ENCODE measurements around the gene RLBP1.

Gene RLBP1

GRCh38 chr15:89217686-89218376 is 3.5 kb downstream of the RLBP1 start:
- H3K4me1 Mint-ChIP-seq, result peaks cover 8% of the 10 kb centered on the region
- H3K27me3 Mint-ChIP-seq, result peaks cover 5% of the 10 kb centered on the region
- H3K4me3 Mint-ChIP-seq, result no peak overlapping the region
- no peak overlapping the region for H3K27ac Mint-ChIP-seq
- no peaks in the 10 kb centered on the region for H3K9me3 Mint-ChIP-seq
- DNase-seq (no peak), ATAC-seq (no peak)
- H3K36me3 Mint-ChIP-seq (ENCODE audit: low read depth), result no peaks in the 10 kb centered on the region

- ATAC-seq, result no peak
- Mint-ChIP-seq H3K9me3 (no peaks in the 10 kb centered on the region), H3K4me1 (peaks cover 8% of the 10 kb centered on the region)
Observed at GRCh38 chr15:89217031-89217430, 4.3 kb downstream of the RLBP1 start.

GRCh38 chr15:89215627-89216026 is 5.8 kb downstream of the RLBP1 start:
- Mint-ChIP-seq H3K36me3 (ENCODE audit: low read depth) (no peaks in the 10 kb centered on the region), H3K4me1 (peaks cover 3% of the 10 kb centered on the region), H3K27me3 (peaks cover 2% of the 10 kb centered on the region), H3K27ac (no peak overlapping the region), H3K9me3 (no peaks in the 10 kb centered on the region), H3K4me3 (no peak overlapping the region)
- no peak for ATAC-seq
- DNase-seq, result no peak

More at GRCh38 chr15:89217031-89217430, 4.3 kb downstream of the RLBP1 start:
- Mint-ChIP-seq H3K27me3 (peaks cover 2% of the 10 kb centered on the region), H3K36me3 (ENCODE audit: low read depth) (no peaks in the 10 kb centered on the region), H3K4me3 (no peak overlapping the region), H3K27ac (no peak overlapping the region)
- DNase-seq, result no peak

- no peaks in the 10 kb centered on the region for H3K27me3 Mint-ChIP-seq
- H3K4me1 Mint-ChIP-seq, result peaks cover 10% of the 10 kb centered on the region
- H3K36me3 Mint-ChIP-seq (ENCODE audit: low read depth), result no peaks in the 10 kb centered on the region
- DNase-seq (no peak), ATAC-seq (no peak)
- H3K9me3 Mint-ChIP-seq, result no peaks in the 10 kb centered on the region
- no peak overlapping the region for H3K4me3 Mint-ChIP-seq
- H3K27ac Mint-ChIP-seq, result no peak overlapping the region
Observed at GRCh38 chr15:89211678-89212170, 9.7 kb downstream of the RLBP1 start.

GRCh38 chr15:89209057-89209456 is 12.3 kb downstream of the RLBP1 start:
- peaks cover under 1% of the 10 kb centered on the region for H3K36me3 Mint-ChIP-seq (ENCODE audit: low read depth)
- no peaks in the 10 kb centered on the region for H3K9me3 Mint-ChIP-seq
- no peaks in the 10 kb centered on the region for H3K27me3 Mint-ChIP-seq
- peaks cover 27% of the 10 kb centered on the region for H3K4me1 Mint-ChIP-seq
- DNase-seq (no peak), ATAC-seq (no peak)
- H3K27ac Mint-ChIP-seq, result no peak overlapping the region
- H3K4me3 Mint-ChIP-seq, result no peak overlapping the region

- no peak for ATAC-seq
- DNase-seq, result no peak
- no peak overlapping the region for H3K4me3 Mint-ChIP-seq
- H3K27me3 Mint-ChIP-seq, result no peaks in the 10 kb centered on the region
- peaks cover 6% of the 10 kb centered on the region for H3K36me3 Mint-ChIP-seq (ENCODE audit: low read depth)
- H3K9me3 Mint-ChIP-seq, result no peaks in the 10 kb centered on the region
- no peak overlapping the region for H3K27ac Mint-ChIP-seq
- peaks cover 35% of the 10 kb centered on the region for H3K4me1 Mint-ChIP-seq
Observed at GRCh38 chr15:89208256-89208655, 13.1 kb downstream of the RLBP1 start.

GRCh38 chr15:89206908-89207331 is 14.5 kb downstream of the RLBP1 start:
- Mint-ChIP-seq H3K4me3 (no peak overlapping the region), H3K9me3 (no peaks in the 10 kb centered on the region), H3K27me3 (no peaks in the 10 kb centered on the region), H3K36me3 (ENCODE audit: low read depth) (peaks cover 6% of the 10 kb centered on the region), H3K27ac (peak overlapping the region; percentile 26), H3K4me1 (peaks cover 41% of the 10 kb centered on the region)
- DNase-seq (peak; percentile 84), ATAC-seq (peak; percentile 71)

GRCh38 chr15:89205991-89206585 is 15.3 kb downstream of the RLBP1 start:
- Mint-ChIP-seq H3K9me3 (no peaks in the 10 kb centered on the region), H3K27me3 (no peaks in the 10 kb centered on the region), H3K4me1 (peaks cover 41% of the 10 kb centered on the region), H3K36me3 (ENCODE audit: low read depth) (peaks cover 6% of the 10 kb centered on the region), H3K27ac (no peak overlapping the region), H3K4me3 (no peak overlapping the region)
- ATAC-seq (no peak), DNase-seq (no peak)

- H3K9me3 Mint-ChIP-seq, result no peaks in the 10 kb centered on the region
- peak overlapping the region; percentile 88 for H3K27ac Mint-ChIP-seq
- H3K4me3 Mint-ChIP-seq, result peak overlapping the region; percentile 58
- H3K27me3 Mint-ChIP-seq, result no peaks in the 10 kb centered on the region
- peaks cover 41% of the 10 kb centered on the region for H3K4me1 Mint-ChIP-seq
- ATAC-seq (peak; percentile 86), DNase-seq (peak; percentile 34)
- H3K36me3 Mint-ChIP-seq (ENCODE audit: low read depth), result peaks cover 11% of the 10 kb centered on the region
Observed at GRCh38 chr15:89203705-89204273, 17.6 kb downstream of the RLBP1 start.

- peaks cover 11% of the 10 kb centered on the region for H3K36me3 Mint-ChIP-seq (ENCODE audit: low read depth)
- no peak overlapping the region for H3K4me3 Mint-ChIP-seq
- no peak for ATAC-seq
- H3K27ac Mint-ChIP-seq, result no peak overlapping the region
- no peak for DNase-seq
- H3K27me3 Mint-ChIP-seq, result no peaks in the 10 kb centered on the region
- no peaks in the 10 kb centered on the region for H3K9me3 Mint-ChIP-seq
- peaks cover 52% of the 10 kb centered on the region for H3K4me1 Mint-ChIP-seq
Observed at GRCh38 chr15:89201465-89202005, 19.8 kb downstream of the RLBP1 start.

GRCh38 chr15:89200182-89200581 is 21.2 kb downstream of the RLBP1 start:
- peaks cover 50% of the 10 kb centered on the region for H3K4me1 Mint-ChIP-seq
- H3K36me3 Mint-ChIP-seq (ENCODE audit: low read depth), result peaks cover 16% of the 10 kb centered on the region
- no peaks in the 10 kb centered on the region for H3K27me3 Mint-ChIP-seq
- no peak overlapping the region for H3K27ac Mint-ChIP-seq
- H3K4me3 Mint-ChIP-seq, result no peak overlapping the region
- DNase-seq (no peak), ATAC-seq (no peak)
- H3K9me3 Mint-ChIP-seq, result no peaks in the 10 kb centered on the region

- no peak for DNase-seq
- H3K9me3 Mint-ChIP-seq, result no peaks in the 10 kb centered on the region
- peaks cover 46% of the 10 kb centered on the region for H3K4me1 Mint-ChIP-seq
- H3K27ac Mint-ChIP-seq, result no peak overlapping the region
- no peak overlapping the region for H3K4me3 Mint-ChIP-seq
- ATAC-seq, result no peak
- H3K27me3 Mint-ChIP-seq, result no peaks in the 10 kb centered on the region
- peaks cover 16% of the 10 kb centered on the region for H3K36me3 Mint-ChIP-seq (ENCODE audit: low read depth)
Observed at GRCh38 chr15:89199746-89200145, 21.6 kb downstream of the RLBP1 start.

- Mint-ChIP-seq H3K4me1 (peaks cover 37% of the 10 kb centered on the region), H3K4me3 (no peak overlapping the region), H3K9me3 (no peaks in the 10 kb centered on the region), H3K27me3 (no peaks in the 10 kb centered on the region), H3K36me3 (ENCODE audit: low read depth) (peaks cover 14% of the 10 kb centered on the region), H3K27ac (no peak overlapping the region)
- DNase-seq (no peak), ATAC-seq (no peak)
Observed at GRCh38 chr15:89198934-89199333, 22.4 kb downstream of the RLBP1 start.

GRCh38 chr15:89198196-89198595 is 23.2 kb downstream of the RLBP1 start:
- no peak for ATAC-seq
- no peak for DNase-seq
- H3K27ac Mint-ChIP-seq, result peak overlapping the region; percentile 33
- peaks cover 13% of the 10 kb centered on the region for H3K36me3 Mint-ChIP-seq (ENCODE audit: low read depth)
- H3K27me3 Mint-ChIP-seq, result no peaks in the 10 kb centered on the region
- no peaks in the 10 kb centered on the region for H3K9me3 Mint-ChIP-seq
- H3K4me3 Mint-ChIP-seq, result no peak overlapping the region
- peaks cover 30% of the 10 kb centered on the region for H3K4me1 Mint-ChIP-seq

GRCh38 chr15:89197503-89197971 is 23.8 kb downstream of the RLBP1 start:
- peaks cover 18% of the 10 kb centered on the region for H3K36me3 Mint-ChIP-seq (ENCODE audit: low read depth)
- H3K4me1 Mint-ChIP-seq, result peaks cover 29% of the 10 kb centered on the region
- H3K9me3 Mint-ChIP-seq, result no peaks in the 10 kb centered on the region
- ATAC-seq, result peak; percentile 72
- no peaks in the 10 kb centered on the region for H3K27me3 Mint-ChIP-seq
- no peak for DNase-seq
- H3K4me3 Mint-ChIP-seq, result peak overlapping the region; percentile 3
- H3K27ac Mint-ChIP-seq, result peak overlapping the region; percentile 57

All from activated naive CD8-positive, alpha-beta T cell treated with anti-CD3 and anti-CD28 coated beads, Interleukin-2, amount 50 U/mL, for 24 hours (primary cell).